SU-DHL-6 (cell line): ENCODE data around the gene PRM1.
A peak's percentile ranks its signal among the peaks of the same experiment; 100 is the strongest.
"Not testable (repeated sequence)": the region's sequence is repeated elsewhere in the genome, so short reads cannot be mapped to it uniquely, and the experiment has no call there.

Experiments used
- H2AFZ ChIP-seq: fragments of 200-600 bp; sonication (generic); 2 replicates; pipeline ENCODE4 v1.6.1; 2014; ENCODE audit warnings: low read depth, mild to moderate bottlenecking, moderate library complexity, mixed read lengths, antibody characterized with exemption, low read length; ENCODE audit not compliant: severe bottlenecking
- H3F3A ChIP-seq: fragments of 200-600 bp; shearing (Covaris generic); 2 replicates; pipeline ENCODE4 v1.6.0; 2016; ENCODE audit warnings: antibody characterized with exemption, mild to moderate bottlenecking; ENCODE audit not compliant: insufficient read depth
- H3K27ac ChIP-seq: fragments of 200-600 bp; sonication (generic); 2 replicates; pipeline ENCODE4 v1.5.1; 2016; ENCODE audit warnings: low read depth, mild to moderate bottlenecking, low read length, moderate library complexity, mixed read lengths
- H3K27me3 ChIP-seq: fragments of 200-600 bp; sonication (generic), shearing (Covaris generic); 2 replicates; pipeline ENCODE4 v1.6.0; 2014; ENCODE audit warnings: mild to moderate bottlenecking, low read length
- H3K36me3 ChIP-seq: fragments of 200-600 bp; sonication (generic); 2 replicates; pipeline ENCODE4 v1.6.1; 2014; ENCODE audit warnings: mild to moderate bottlenecking, low read length, mixed read lengths
- H3K4me2 ChIP-seq: fragments of 300-600, 200-600 bp; shearing (Covaris generic), sonication (generic); 2 replicates; pipeline ENCODE4 v1.6.0; 2014; ENCODE audit warnings: low read length, low read depth, mild to moderate bottlenecking; ENCODE audit not compliant: poor library complexity, severe bottlenecking
- H3K4me3 ChIP-seq: fragments of 200-600 bp; sonication (generic); 2 replicates; pipeline ENCODE4 v1.5.1; 2014; ENCODE audit warnings: antibody characterized with exemption, low read length, mild to moderate bottlenecking, mixed read lengths; ENCODE audit not compliant: insufficient read depth, poor library complexity, severe bottlenecking
- H3K79me2 ChIP-seq: fragments of 200-600 bp; sonication (generic); 2 replicates; pipeline ENCODE4 v1.6.1; 2014; ENCODE audit warnings: mild to moderate bottlenecking, low read length, moderate library complexity; ENCODE audit not compliant: insufficient read depth
- H3K9ac ChIP-seq: fragments of 200-600 bp; sonication (generic); 2 replicates; pipeline ENCODE4 v1.7.0; 2014; ENCODE audit warnings: mild to moderate bottlenecking, low read length
- H3K9me2 ChIP-seq: fragments of 200-600 bp; sonication (generic); replicated peaks from 2 replicates; pipeline ENCODE4 v1.6.1; 2014; ENCODE audit warnings: low read length; ENCODE audit not compliant: insufficient read depth
- H3K9me3 ChIP-seq: fragments of 200-600 bp; sonication (generic); 2 replicates; pipeline ENCODE4 v1.6.1; 2014; ENCODE audit warnings: low read length, mixed read lengths; ENCODE audit not compliant: insufficient read depth
- H4K20me1 ChIP-seq: fragments of 200-600 bp; sonication (generic); 2 replicates; pipeline ENCODE4 v1.6.1; 2014; ENCODE audit warnings: low read depth, mild to moderate bottlenecking, antibody characterized with exemption, low read length, moderate library complexity, mixed read lengths
- CTCF ChIP-seq: fragments of 200-600 bp; sonication (generic); IDR thresholded peaks from one replicate; pipeline ENCODE4 v1.5.1; 2017; ENCODE audit warnings: antibody characterized with exemption, mild to moderate bottlenecking, low read length, moderate library complexity; ENCODE audit not compliant: insufficient read depth, poor library complexity, severe bottlenecking
- EZH2phosphoT487 ChIP-seq: fragments of 200-600 bp; sonication (generic), shearing (Covaris generic); conservative IDR thresholded peaks from 2 replicates; pipeline ENCODE4 v1.6.1; 2018; ENCODE audit warnings: mild to moderate bottlenecking, antibody characterized with exemption, low read length, moderate library complexity, mixed read lengths

The PRM1 gene

GRCh38 chr16:11300560-11300892 is 19.4 kb upstream of the PRM1 start:
- no peaks in the 10 kb centered on the region for H3K36me3 ChIP-seq
- no peak overlapping the region for H3K4me2 ChIP-seq

GRCh38 chr16:11299865-11300559 is 18.9 kb upstream of the PRM1 start:
- Histone ChIP-seq H3K79me2 (no peaks in the 10 kb centered on the region), H2AFZ (no peak overlapping the region), H3F3A (peaks cover 33% of the 10 kb centered on the region), H3K9ac (no peak overlapping the region), H3K4me3 (no peak overlapping the region), H3K27ac (no peak overlapping the region), H3K9me2 (no peaks in the 10 kb centered on the region), H3K36me3 (no peaks in the 10 kb centered on the region), H3K9me3 (no peaks in the 10 kb centered on the region), H3K4me2 (no peak overlapping the region), H4K20me1 (no peaks in the 10 kb centered on the region), H3K27me3 (no peaks in the 10 kb centered on the region)
- TF ChIP-seq EZH2phosphoT487 = no peak

More at GRCh38 chr16:11300560-11300892, 19.4 kb upstream of the PRM1 start:
- Histone ChIP-seq H3K79me2 (no peaks in the 10 kb centered on the region), H3K9me2 (no peaks in the 10 kb centered on the region), H3K4me3 (no peak overlapping the region), H3K27me3 (no peaks in the 10 kb centered on the region), H4K20me1 (no peaks in the 10 kb centered on the region), H3K9me3 (no peaks in the 10 kb centered on the region), H3K27ac (no peak overlapping the region), H3F3A (peaks cover 28% of the 10 kb centered on the region), H2AFZ (no peak overlapping the region), H3K9ac (no peak overlapping the region)
- TF ChIP-seq EZH2phosphoT487 (no peak), CTCF (no peak)

- H3K4me3 ChIP-seq, H3K9ac ChIP-seq, H3K9me2 ChIP-seq, H4K20me1 ChIP-seq, H3K36me3 ChIP-seq, H3K79me2 ChIP-seq, H3K27me3 ChIP-seq, H3K9me3 ChIP-seq, H2AFZ ChIP-seq: not testable (repeated sequence)
- Histone ChIP-seq H3K4me2 (peak overlapping the region; percentile 66), H3K27ac (peak overlapping the region; percentile 96), H3F3A (peaks cover 40% of the 10 kb centered on the region)
Observed at GRCh38 chr16:11298950-11299547, 17.9 kb upstream of the PRM1 start.

- peak overlapping the region; percentile 96 for H3K27ac ChIP-seq
- H3K9me3 ChIP-seq = no peaks in the 10 kb centered on the region
- no peaks in the 10 kb centered on the region for H3K27me3 ChIP-seq
- no peaks in the 10 kb centered on the region for H4K20me1 ChIP-seq
- peak overlapping the region; percentile 51 for H3K9ac ChIP-seq
- H3K36me3 ChIP-seq = no peaks in the 10 kb centered on the region
- H3K4me3 ChIP-seq = peak overlapping the region; percentile 15
- H3K79me2 ChIP-seq = no peaks in the 10 kb centered on the region
- H2AFZ ChIP-seq = peak overlapping the region; percentile 83
- peak overlapping the region; percentile 66 for H3K4me2 ChIP-seq
- no peak for TF ChIP-seq CTCF
- no peak for TF ChIP-seq EZH2phosphoT487
- no peaks in the 10 kb centered on the region for H3K9me2 ChIP-seq
- H3F3A ChIP-seq = peaks cover 42% of the 10 kb centered on the region
Observed at GRCh38 chr16:11298143-11298900, 17.2 kb upstream of the PRM1 start.
